SKM-1 treated with dmso at 0.1 percent for 144 hours (cell line): ENCODE measurements around the gene GALNTL6.

Experiments used
- DNase-seq: peaks from one replicate; lab custom pipeline; 2025; ENCODE audit not compliant: unreplicated experiment; lab: John Stamatoyannopoulos, UW

The GALNTL6 gene

GRCh38 chr4:171985129-171985528 is 171.9 kb downstream of the GALNTL6 start:
- no peak for DNase-seq

- DNase-seq: no peak
These were observed 180.0 kb downstream of the GALNTL6 start for GRCh38 chr4:171993247-171993646.

GRCh38 chr4:172007889-172008288 is 194.7 kb downstream of the GALNTL6 start:
- DNase-seq: no peak

GRCh38 chr4:172009446-172010230 is 196.4 kb downstream of the GALNTL6 start:
- no peak for DNase-seq

GRCh38 chr4:172011196-172011595 is 198.0 kb downstream of the GALNTL6 start:
- DNase-seq: peak; percentile 4

- no peak for DNase-seq
These were observed 205.2 kb downstream of the GALNTL6 start for GRCh38 chr4:172018358-172018757.

GRCh38 chr4:172035562-172035961 is 222.4 kb downstream of the GALNTL6 start:
- no peak for DNase-seq

- DNase-seq: no peak
These were observed 227.6 kb downstream of the GALNTL6 start for GRCh38 chr4:172040766-172041165.

- no peak for DNase-seq
These were observed 229.5 kb downstream of the GALNTL6 start for GRCh38 chr4:172042714-172043114.

GRCh38 chr4:172045981-172046380 is 232.8 kb downstream of the GALNTL6 start:
- DNase-seq: no peak

GRCh38 chr4:172048666-172049065 is 235.5 kb downstream of the GALNTL6 start:
- DNase-seq: no peak

GRCh38 chr4:172050911-172051310 is 237.7 kb downstream of the GALNTL6 start:
- DNase-seq: no peak

- DNase-seq: no peak
These were observed 241.8 kb downstream of the GALNTL6 start for GRCh38 chr4:172055046-172055445.

- no peak for DNase-seq
These were observed 242.3 kb downstream of the GALNTL6 start for GRCh38 chr4:172055498-172055897.

GRCh38 chr4:172061204-172061603 is 248.0 kb downstream of the GALNTL6 start:
- no peak for DNase-seq

- DNase-seq: no peak
These were observed 255.3 kb downstream of the GALNTL6 start for GRCh38 chr4:172068506-172068905.

- DNase-seq: no peak
These were observed 260.4 kb downstream of the GALNTL6 start for GRCh38 chr4:172073590-172073989.

GRCh38 chr4:172083272-172083671 is 270.1 kb downstream of the GALNTL6 start:
- DNase-seq: no peak

- DNase-seq: no peak
These were observed 275.4 kb downstream of the GALNTL6 start for GRCh38 chr4:172088556-172088955.

GRCh38 chr4:172095161-172095560 is 282.0 kb downstream of the GALNTL6 start:
- DNase-seq: no peak

GRCh38 chr4:172096786-172097185 is 283.6 kb downstream of the GALNTL6 start:
- no peak for DNase-seq

GRCh38 chr4:172099376-172099775 is 286.2 kb downstream of the GALNTL6 start:
- no peak for DNase-seq

- DNase-seq: no peak
These were observed 290.3 kb downstream of the GALNTL6 start for GRCh38 chr4:172103456-172103855.
